Measurements from ENCODE around the gene DDX59. TPM values are rescaled to one million over a fixed set of nuclear protein-coding genes. Genes with fewer than 3 reads are reported as not detected.

The DDX59 gene
- total RNA-seq, 1 experiment from 2014 or later = 16.0 TPM

DNA sequence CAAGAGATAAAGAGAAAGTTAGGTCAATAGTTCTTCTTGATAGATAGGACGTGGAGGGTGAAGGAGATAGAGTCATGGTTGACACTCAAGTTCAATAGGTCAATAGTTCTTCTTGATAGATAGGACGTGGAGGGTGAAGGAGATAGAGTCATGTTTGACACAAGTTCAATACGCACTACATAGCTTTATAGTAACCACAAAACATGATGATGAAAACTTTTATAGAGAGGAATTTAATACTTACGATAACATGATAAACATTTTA, 5.8 kb upstream of the DDX59 start:
- no peak overlapping the region for H2AFZ ChIP-seq (ENCODE audit: low read depth, low read length, poor library complexity, severe bottlenecking)
- intact Hi-C loops (cut with micrococcal nuclease) = no loop called here
- H3K4me1 ChIP-seq (ENCODE audit: control insufficient read depth in 1 of 2, insufficient read depth in 2 of 2, low read length in 2 of 2) = peaks cover 7 to 10% of the 10 kb centered on the region in 2 experiments
- H3K9me3 ChIP-seq (ENCODE audit: control insufficient read depth in 1 of 2, insufficient read depth in 1 of 2, low read depth in 1 of 2, low read length in 2 of 2) = no peaks in the 10 kb centered on the region
- peaks cover 7% of the 10 kb centered on the region; the same call in 1 of the 2 replicates for H3K79me2 ChIP-seq (ENCODE audit: insufficient read depth, low read length)
- DNase-seq (ENCODE audit: low read depth, low spot score) (no peak), ATAC-seq (no peak)
- no peak overlapping the region for H3K9ac ChIP-seq (ENCODE audit: low read length)
- H4K20me1 ChIP-seq (ENCODE audit: insufficient read depth) = no peaks in the 10 kb centered on the region
- BruUV-seq (replicated peaks) = no TSS peak
- H3K4me3 ChIP-seq (replicated peaks in 1 of 2; ENCODE audit: low read depth in 1 of 2, low read length in 2 of 2) = no peak overlapping the region
- H3K9me2 ChIP-seq (ENCODE audit: insufficient read depth) = no peaks in the 10 kb centered on the region
- H3K27ac ChIP-seq (ENCODE audit: low read depth, low read length) = no peak overlapping the region
- ChIA-PET RAD21 (ENCODE audit: low non-redundant PET in 1 of 2, low total read pairs in 2 of 2, uncharacterized antibody in 2 of 2, unreplicated experiment in 2 of 2) (no interaction called here), POLR2A (interaction anchor here (0.6 kb wide), 1 partner anchor 18 kb away, joined by 3 read pairs; no protein-coding TSS in a partner anchor), CTCF (no interaction called here)
- no peak overlapping the region for H3K4me2 ChIP-seq (ENCODE audit: low read length)
- H3K36me3 ChIP-seq (ENCODE audit: control insufficient read depth in 1 of 2, insufficient read depth in 2 of 2, low read length in 2 of 2) = no peaks in the 10 kb centered on the region
- TF ChIP-seq FOSL1 (IDR thresholded peaks at IDR 0.05; ENCODE audit: low read depth) = no peak
- TF ChIP-seq SP1 (IDR thresholded peaks at IDR 0.05; ENCODE audit: low read depth) = no peak
- no peak for TF ChIP-seq ELF1 (IDR thresholded peaks at IDR 0.05; ENCODE audit: borderline replicate concordance, low read depth)
- TF ChIP-seq CEBPB (IDR thresholded peaks at IDR 0.05; ENCODE audit: low read depth) = no peak
- TF ChIP-seq, protein P1, sequence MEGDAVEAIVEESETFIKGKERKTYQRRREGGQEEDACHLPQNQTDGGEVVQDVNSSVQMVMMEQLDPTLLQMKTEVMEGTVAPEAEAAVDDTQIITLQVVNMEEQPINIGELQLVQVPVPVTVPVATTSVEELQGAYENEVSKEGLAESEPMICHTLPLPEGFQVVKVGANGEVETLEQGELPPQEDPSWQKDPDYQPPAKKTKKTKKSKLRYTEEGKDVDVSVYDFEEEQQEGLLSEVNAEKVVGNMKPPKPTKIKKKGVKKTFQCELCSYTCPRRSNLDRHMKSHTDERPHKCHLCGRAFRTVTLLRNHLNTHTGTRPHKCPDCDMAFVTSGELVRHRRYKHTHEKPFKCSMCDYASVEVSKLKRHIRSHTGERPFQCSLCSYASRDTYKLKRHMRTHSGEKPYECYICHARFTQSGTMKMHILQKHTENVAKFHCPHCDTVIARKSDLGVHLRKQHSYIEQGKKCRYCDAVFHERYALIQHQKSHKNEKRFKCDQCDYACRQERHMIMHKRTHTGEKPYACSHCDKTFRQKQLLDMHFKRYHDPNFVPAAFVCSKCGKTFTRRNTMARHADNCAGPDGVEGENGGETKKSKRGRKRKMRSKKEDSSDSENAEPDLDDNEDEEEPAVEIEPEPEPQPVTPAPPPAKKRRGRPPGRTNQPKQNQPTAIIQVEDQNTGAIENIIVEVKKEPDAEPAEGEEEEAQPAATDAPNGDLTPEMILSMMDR (IDR thresholded peaks at IDR 0.05 in 2 of 3, conservative IDR thresholded peaks at IDR 0.05 in 1 of 3; ENCODE audit: borderline replicate concordance in 1 of 3, insufficient read depth in 1 of 3, low read depth in 2 of 3, low read length in 2 of 3) = no peak
- no peak for TF ChIP-seq YY1 (IDR thresholded peaks at IDR 0.05; ENCODE audit: extremely low read depth, insufficient replicate concordance, low read depth, low read length)
- TF ChIP-seq RAD21 (IDR thresholded peaks at IDR 0.05; ENCODE audit: low read depth) = no peak
- TF ChIP-seq, protein P2, sequence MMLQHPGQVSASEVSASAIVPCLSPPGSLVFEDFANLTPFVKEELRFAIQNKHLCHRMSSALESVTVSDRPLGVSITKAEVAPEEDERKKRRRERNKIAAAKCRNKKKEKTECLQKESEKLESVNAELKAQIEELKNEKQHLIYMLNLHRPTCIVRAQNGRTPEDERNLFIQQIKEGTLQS (IDR thresholded peaks at IDR 0.05) = no peak
- TF ChIP-seq, protein P3, sequence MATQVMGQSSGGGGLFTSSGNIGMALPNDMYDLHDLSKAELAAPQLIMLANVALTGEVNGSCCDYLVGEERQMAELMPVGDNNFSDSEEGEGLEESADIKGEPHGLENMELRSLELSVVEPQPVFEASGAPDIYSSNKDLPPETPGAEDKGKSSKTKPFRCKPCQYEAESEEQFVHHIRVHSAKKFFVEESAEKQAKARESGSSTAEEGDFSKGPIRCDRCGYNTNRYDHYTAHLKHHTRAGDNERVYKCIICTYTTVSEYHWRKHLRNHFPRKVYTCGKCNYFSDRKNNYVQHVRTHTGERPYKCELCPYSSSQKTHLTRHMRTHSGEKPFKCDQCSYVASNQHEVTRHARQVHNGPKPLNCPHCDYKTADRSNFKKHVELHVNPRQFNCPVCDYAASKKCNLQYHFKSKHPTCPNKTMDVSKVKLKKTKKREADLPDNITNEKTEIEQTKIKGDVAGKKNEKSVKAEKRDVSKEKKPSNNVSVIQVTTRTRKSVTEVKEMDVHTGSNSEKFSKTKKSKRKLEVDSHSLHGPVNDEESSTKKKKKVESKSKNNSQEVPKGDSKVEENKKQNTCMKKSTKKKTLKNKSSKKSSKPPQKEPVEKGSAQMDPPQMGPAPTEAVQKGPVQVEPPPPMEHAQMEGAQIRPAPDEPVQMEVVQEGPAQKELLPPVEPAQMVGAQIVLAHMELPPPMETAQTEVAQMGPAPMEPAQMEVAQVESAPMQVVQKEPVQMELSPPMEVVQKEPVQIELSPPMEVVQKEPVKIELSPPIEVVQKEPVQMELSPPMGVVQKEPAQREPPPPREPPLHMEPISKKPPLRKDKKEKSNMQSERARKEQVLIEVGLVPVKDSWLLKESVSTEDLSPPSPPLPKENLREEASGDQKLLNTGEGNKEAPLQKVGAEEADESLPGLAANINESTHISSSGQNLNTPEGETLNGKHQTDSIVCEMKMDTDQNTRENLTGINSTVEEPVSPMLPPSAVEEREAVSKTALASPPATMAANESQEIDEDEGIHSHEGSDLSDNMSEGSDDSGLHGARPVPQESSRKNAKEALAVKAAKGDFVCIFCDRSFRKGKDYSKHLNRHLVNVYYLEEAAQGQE (IDR thresholded peaks at IDR 0.05; ENCODE audit: low read depth) = no peak
- TF ChIP-seq, protein P4, sequence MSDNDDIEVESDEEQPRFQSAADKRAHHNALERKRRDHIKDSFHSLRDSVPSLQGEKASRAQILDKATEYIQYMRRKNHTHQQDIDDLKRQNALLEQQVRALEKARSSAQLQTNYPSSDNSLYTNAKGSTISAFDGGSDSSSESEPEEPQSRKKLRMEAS (IDR thresholded peaks at IDR 0.05) = no peak
- TF ChIP-seq EGR1 (IDR thresholded peaks at IDR 0.05; ENCODE audit: low read depth) = no peak
- TF ChIP-seq ZNF274 (IDR thresholded peaks at IDR 0.05; ENCODE audit: low read depth, low read length) = no peak
- TF ChIP-seq SRF (IDR thresholded peaks at IDR 0.05; ENCODE audit: low read depth) = no peak
- no peak for TF ChIP-seq CBX3 (IDR thresholded peaks at IDR 0.05; ENCODE audit: low read depth)
- no peak for TF ChIP-seq SIN3A (IDR thresholded peaks at IDR 0.05; ENCODE audit: low read depth)
- TF ChIP-seq, protein P5, sequence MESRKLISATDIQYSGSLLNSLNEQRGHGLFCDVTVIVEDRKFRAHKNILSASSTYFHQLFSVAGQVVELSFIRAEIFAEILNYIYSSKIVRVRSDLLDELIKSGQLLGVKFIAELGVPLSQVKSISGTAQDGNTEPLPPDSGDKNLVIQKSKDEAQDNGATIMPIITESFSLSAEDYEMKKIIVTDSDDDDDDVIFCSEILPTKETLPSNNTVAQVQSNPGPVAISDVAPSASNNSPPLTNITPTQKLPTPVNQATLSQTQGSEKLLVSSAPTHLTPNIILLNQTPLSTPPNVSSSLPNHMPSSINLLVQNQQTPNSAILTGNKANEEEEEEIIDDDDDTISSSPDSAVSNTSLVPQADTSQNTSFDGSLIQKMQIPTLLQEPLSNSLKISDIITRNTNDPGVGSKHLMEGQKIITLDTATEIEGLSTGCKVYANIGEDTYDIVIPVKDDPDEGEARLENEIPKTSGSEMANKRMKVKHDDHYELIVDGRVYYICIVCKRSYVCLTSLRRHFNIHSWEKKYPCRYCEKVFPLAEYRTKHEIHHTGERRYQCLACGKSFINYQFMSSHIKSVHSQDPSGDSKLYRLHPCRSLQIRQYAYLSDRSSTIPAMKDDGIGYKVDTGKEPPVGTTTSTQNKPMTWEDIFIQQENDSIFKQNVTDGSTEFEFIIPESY (IDR thresholded peaks at IDR 0.05; ENCODE audit: extremely low read depth, insufficient replicate concordance, low read length) = no peak
- TF ChIP-seq ZFX (IDR thresholded peaks at IDR 0.05) = no peak
- TF ChIP-seq TCF7L2 (IDR thresholded peaks at IDR 0.05; ENCODE audit: borderline replicate concordance, extremely low read depth, insufficient read depth, insufficient read length) = no peak
- no peak for TF ChIP-seq POLR2AphosphoS5 (IDR thresholded peaks at IDR 0.05; ENCODE audit: low read depth, low read length)
- no peak for TF ChIP-seq JUND (IDR thresholded peaks at IDR 0.05)
- no peaks in the 10 kb centered on the region for H3K27me3 ChIP-seq (ENCODE audit: insufficient read depth, low read length)
